Measurements from ENCODE around the gene IGF2R.
"Not testable (repeated sequence)": the region's sequence is repeated elsewhere in the genome, so short reads cannot be mapped to it uniquely, and the experiment has no call there.

Gene IGF2R

GRCh38 chr6:159968295-159969203 is at the start of gene IGF2R:
TSS of gene IGF2R (plus strand) at chr6:159969082. CDS start at chr6:159969247, 165 bp downstream.
- Histone ChIP-seq H3K36me3 (ENCODE audit: control insufficient read depth in 5 of 5, insufficient read depth in 5 of 5, low read length in 5 of 5) (no peaks in the 10 kb centered on the region), H3K9me3 (ENCODE audit: control insufficient read depth in 5 of 5, low read length in 5 of 5) (no peaks in the 10 kb centered on the region), H3K27ac (ENCODE audit: low read depth, low read length) (peak within 1 kb of the TSS; percentile 88), H3K27me3 (ENCODE audit: control insufficient read depth in 5 of 5, insufficient read depth in 4 of 5, low read length in 5 of 5) (peaks cover 0 to 2% (median 0%) of the 10 kb centered on the region in 5 donors), H3K4me3 (ENCODE audit: low read depth in 1 of 5, low read length in 5 of 5) (peak within 1 kb of the TSS; percentile 72 to 86 (median 83)), H3K9ac (ENCODE audit: low read length in 5 of 5) (peak within 1 kb of the TSS; percentile 73 to 92 (median 87)), H3K4me1 (ENCODE audit: control insufficient read depth in 5 of 5, insufficient read depth in 5 of 5, low read length in 5 of 5) (peaks cover 4 to 36% (median 32%) of the 10 kb centered on the region in 5 donors)

GRCh38 chr6:159919800-159920199 is 49.1 kb upstream of the IGF2R start:
- H3K9ac ChIP-seq (ENCODE audit: low read length in 5 of 5), result no peak overlapping the region
- no peaks in the 10 kb centered on the region for H3K36me3 ChIP-seq (ENCODE audit: control insufficient read depth in 5 of 5, insufficient read depth in 5 of 5, low read length in 5 of 5)
- H3K4me3 ChIP-seq (ENCODE audit: low read depth in 1 of 5, low read length in 5 of 5), result no peak overlapping the region
- H3K27me3 ChIP-seq (ENCODE audit: control insufficient read depth in 5 of 5, insufficient read depth in 4 of 5, low read length in 5 of 5), result peaks cover 0 to 4% (median 0%) of the 10 kb centered on the region in 5 donors
- peaks cover 0 to 8% (median 7%) of the 10 kb centered on the region in 5 donors for H3K4me1 ChIP-seq (ENCODE audit: control insufficient read depth in 5 of 5, insufficient read depth in 5 of 5, low read length in 5 of 5)
- H3K9me3 ChIP-seq (ENCODE audit: control insufficient read depth in 5 of 5, low read length in 5 of 5), result peaks cover 0 to 3% (median 0%) of the 10 kb centered on the region in 5 donors
- no peak overlapping the region for H3K27ac ChIP-seq (ENCODE audit: low read depth, low read length)

- H3K36me3 ChIP-seq (ENCODE audit: control insufficient read depth in 5 of 5, insufficient read depth in 5 of 5, low read length in 5 of 5); H3K27me3 ChIP-seq (ENCODE audit: control insufficient read depth in 5 of 5, insufficient read depth in 4 of 5, low read length in 5 of 5); H3K27ac ChIP-seq (ENCODE audit: low read depth, low read length); H3K4me3 ChIP-seq (ENCODE audit: low read depth in 1 of 5, low read length in 5 of 5); H3K9me3 ChIP-seq (ENCODE audit: control insufficient read depth in 5 of 5, low read length in 5 of 5); H3K4me1 ChIP-seq (ENCODE audit: control insufficient read depth in 5 of 5, insufficient read depth in 5 of 5, low read length in 5 of 5); H3K9ac ChIP-seq (ENCODE audit: low read length in 5 of 5): not testable (repeated sequence)
These were observed 44.7 kb upstream of the IGF2R start for GRCh38 chr6:159924150-159924549.

GRCh38 chr6:159926542-159927203 is 42.2 kb upstream of the IGF2R start:
- Histone ChIP-seq H3K9ac (ENCODE audit: low read length in 5 of 5) (no peak overlapping the region), H3K27ac (ENCODE audit: low read depth, low read length) (no peak overlapping the region), H3K4me1 (ENCODE audit: control insufficient read depth in 5 of 5, insufficient read depth in 5 of 5, low read length in 5 of 5) (peaks cover 0 to 4% (median 0%) of the 10 kb centered on the region in 5 donors), H3K27me3 (ENCODE audit: control insufficient read depth in 5 of 5, insufficient read depth in 4 of 5, low read length in 5 of 5) (peaks cover 0 to 4% (median 0%) of the 10 kb centered on the region in 5 donors), H3K4me3 (ENCODE audit: low read depth in 1 of 5, low read length in 5 of 5) (no peak overlapping the region), H3K36me3 (ENCODE audit: control insufficient read depth in 5 of 5, insufficient read depth in 5 of 5, low read length in 5 of 5) (no peaks in the 10 kb centered on the region), H3K9me3 (ENCODE audit: control insufficient read depth in 5 of 5, low read length in 5 of 5) (peaks cover 0 to 3% (median 0%) of the 10 kb centered on the region in 5 donors)

GRCh38 chr6:159929819-159930218 is 39.1 kb upstream of the IGF2R start:
- Histone ChIP-seq H3K27me3 (ENCODE audit: control insufficient read depth in 5 of 5, insufficient read depth in 4 of 5, low read length in 5 of 5) (no peaks in the 10 kb centered on the region), H3K4me1 (ENCODE audit: control insufficient read depth in 5 of 5, insufficient read depth in 5 of 5, low read length in 5 of 5) (peaks cover 0 to 8% (median under 1%) of the 10 kb centered on the region in 5 donors), H3K9me3 (ENCODE audit: control insufficient read depth in 5 of 5, low read length in 5 of 5) (no peaks in the 10 kb centered on the region), H3K27ac (ENCODE audit: low read depth, low read length) (no peak overlapping the region), H3K9ac (ENCODE audit: low read length in 5 of 5) (no peak overlapping the region), H3K36me3 (ENCODE audit: control insufficient read depth in 5 of 5, insufficient read depth in 5 of 5, low read length in 5 of 5) (no peaks in the 10 kb centered on the region), H3K4me3 (ENCODE audit: low read depth in 1 of 5, low read length in 5 of 5) (no peak overlapping the region)

- no peaks in the 10 kb centered on the region for H3K36me3 ChIP-seq (ENCODE audit: control insufficient read depth in 5 of 5, insufficient read depth in 5 of 5, low read length in 5 of 5)
- no peak overlapping the region for H3K27ac ChIP-seq (ENCODE audit: low read depth, low read length)
- H3K4me1 ChIP-seq (ENCODE audit: control insufficient read depth in 5 of 5, insufficient read depth in 5 of 5, low read length in 5 of 5), result peaks cover 0 to 14% (median 3%) of the 10 kb centered on the region in 5 donors
- H3K9me3 ChIP-seq (ENCODE audit: control insufficient read depth in 5 of 5, low read length in 5 of 5), result peaks cover 0 to 4% (median 3%) of the 10 kb centered on the region in 5 donors
- no peak overlapping the region for H3K9ac ChIP-seq (ENCODE audit: low read length in 5 of 5)
- H3K27me3 ChIP-seq (ENCODE audit: control insufficient read depth in 5 of 5, insufficient read depth in 4 of 5, low read length in 5 of 5), result no peaks in the 10 kb centered on the region
- H3K4me3 ChIP-seq (ENCODE audit: low read depth in 1 of 5, low read length in 5 of 5), result no peak overlapping the region
These were observed 37.8 kb upstream of the IGF2R start for GRCh38 chr6:159931112-159931511.

- peaks cover 0 to 14% (median 3%) of the 10 kb centered on the region in 5 donors for H3K4me1 ChIP-seq (ENCODE audit: control insufficient read depth in 5 of 5, insufficient read depth in 5 of 5, low read length in 5 of 5)
- no peak overlapping the region for H3K27ac ChIP-seq (ENCODE audit: low read depth, low read length)
- no peak overlapping the region for H3K4me3 ChIP-seq (ENCODE audit: low read depth in 1 of 5, low read length in 5 of 5)
These were observed 37.0 kb upstream of the IGF2R start for GRCh38 chr6:159931846-159932245.

GRCh38 chr6:159933077-159933476 is 35.8 kb upstream of the IGF2R start:
- H3K27ac ChIP-seq (ENCODE audit: low read depth, low read length), result no peak overlapping the region
- H3K4me1 ChIP-seq (ENCODE audit: control insufficient read depth in 5 of 5, insufficient read depth in 5 of 5, low read length in 5 of 5), result peaks cover 0 to 14% (median 3%) of the 10 kb centered on the region in 5 donors
- H3K27me3 ChIP-seq (ENCODE audit: control insufficient read depth in 5 of 5, insufficient read depth in 4 of 5, low read length in 5 of 5), result no peaks in the 10 kb centered on the region
- peaks cover 0 to 4% (median 3%) of the 10 kb centered on the region in 5 donors for H3K9me3 ChIP-seq (ENCODE audit: control insufficient read depth in 5 of 5, low read length in 5 of 5)
- H3K4me3 ChIP-seq (ENCODE audit: low read depth in 1 of 5, low read length in 5 of 5), result no peak overlapping the region
- no peak overlapping the region for H3K9ac ChIP-seq (ENCODE audit: low read length in 5 of 5)
- no peaks in the 10 kb centered on the region for H3K36me3 ChIP-seq (ENCODE audit: control insufficient read depth in 5 of 5, insufficient read depth in 5 of 5, low read length in 5 of 5)

More at GRCh38 chr6:159931846-159932245, 37.0 kb upstream of the IGF2R start:
- Histone ChIP-seq H3K36me3 (ENCODE audit: control insufficient read depth in 5 of 5, insufficient read depth in 5 of 5, low read length in 5 of 5) (no peaks in the 10 kb centered on the region), H3K27me3 (ENCODE audit: control insufficient read depth in 5 of 5, insufficient read depth in 4 of 5, low read length in 5 of 5) (no peaks in the 10 kb centered on the region), H3K9ac (ENCODE audit: low read length in 5 of 5) (no peak overlapping the region), H3K9me3 (ENCODE audit: control insufficient read depth in 5 of 5, low read length in 5 of 5) (peaks cover 0 to 4% (median 3%) of the 10 kb centered on the region in 5 donors)

- H3K4me1 ChIP-seq (ENCODE audit: control insufficient read depth in 5 of 5, insufficient read depth in 5 of 5, low read length in 5 of 5), result peaks cover 0 to 14% (median 3%) of the 10 kb centered on the region in 5 donors
- H3K27me3 ChIP-seq (ENCODE audit: control insufficient read depth in 5 of 5, insufficient read depth in 4 of 5, low read length in 5 of 5), result no peaks in the 10 kb centered on the region
- H3K27ac ChIP-seq (ENCODE audit: low read depth, low read length), result no peak overlapping the region
- H3K4me3 ChIP-seq (ENCODE audit: low read depth in 1 of 5, low read length in 5 of 5), result no peak overlapping the region
- no peaks in the 10 kb centered on the region for H3K36me3 ChIP-seq (ENCODE audit: control insufficient read depth in 5 of 5, insufficient read depth in 5 of 5, low read length in 5 of 5)
- H3K9me3 ChIP-seq (ENCODE audit: control insufficient read depth in 5 of 5, low read length in 5 of 5), result peaks cover 0 to 4% (median 3%) of the 10 kb centered on the region in 5 donors
- no peak overlapping the region for H3K9ac ChIP-seq (ENCODE audit: low read length in 5 of 5)
These were observed 34.7 kb upstream of the IGF2R start for GRCh38 chr6:159934181-159934580.

GRCh38 chr6:159935065-159935464 is 33.8 kb upstream of the IGF2R start:
- no peak overlapping the region for H3K4me3 ChIP-seq (ENCODE audit: low read depth in 1 of 5, low read length in 5 of 5)
- H3K27ac ChIP-seq (ENCODE audit: low read depth, low read length), result no peak overlapping the region
- H3K9ac ChIP-seq (ENCODE audit: low read length in 5 of 5), result peak overlapping the region in 1 of 5 donors; percentile 13
- peaks cover 0 to 4% (median 3%) of the 10 kb centered on the region in 5 donors for H3K9me3 ChIP-seq (ENCODE audit: control insufficient read depth in 5 of 5, low read length in 5 of 5)
- no peaks in the 10 kb centered on the region for H3K27me3 ChIP-seq (ENCODE audit: control insufficient read depth in 5 of 5, insufficient read depth in 4 of 5, low read length in 5 of 5)
- H3K36me3 ChIP-seq (ENCODE audit: control insufficient read depth in 5 of 5, insufficient read depth in 5 of 5, low read length in 5 of 5), result no peaks in the 10 kb centered on the region
- peaks cover 1 to 14% (median 3%) of the 10 kb centered on the region in 5 donors for H3K4me1 ChIP-seq (ENCODE audit: control insufficient read depth in 5 of 5, insufficient read depth in 5 of 5, low read length in 5 of 5)
